ENCODE measurements around the gene TCFL5.

DNA sequence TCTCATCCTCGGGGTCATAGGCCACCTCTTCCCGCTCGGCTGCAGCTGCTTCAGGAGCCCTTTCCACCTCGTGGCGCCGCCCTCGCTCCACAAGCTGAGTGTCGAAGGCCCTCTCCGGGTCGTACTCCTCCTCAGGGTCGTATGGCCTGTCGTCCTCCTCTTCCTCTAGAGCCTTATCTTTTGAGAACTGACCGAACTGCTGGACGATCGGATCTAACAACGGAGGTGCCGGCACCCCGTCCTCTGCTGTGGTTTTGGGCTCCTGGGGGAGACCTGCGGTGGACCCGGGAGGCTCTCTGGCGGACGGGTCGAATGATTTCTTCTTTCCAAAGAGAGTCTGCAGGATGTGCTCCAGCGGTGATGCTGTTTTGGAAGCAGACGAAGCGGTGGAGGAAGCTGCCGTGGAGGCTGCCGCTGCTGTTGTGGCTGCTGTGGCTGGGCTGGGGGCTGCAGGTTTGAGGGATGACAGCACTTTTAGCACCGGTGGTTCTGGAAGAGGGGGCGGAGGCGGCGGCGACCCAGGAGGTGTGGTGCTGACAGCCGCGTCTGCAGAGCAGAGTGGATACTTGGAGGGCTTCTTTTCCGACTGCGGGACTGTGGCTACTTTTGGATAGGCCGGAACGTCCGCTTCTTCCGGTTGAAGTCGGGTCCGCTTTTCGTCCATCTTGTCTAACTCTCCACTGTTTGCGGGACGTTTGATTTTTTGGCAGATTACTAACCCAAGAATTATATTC, 20.2 kb upstream of the TCFL5 start:
- no peak for TF ChIP-seq YY1 (IDR thresholded peaks at IDR 0.05; ENCODE audit: insufficient read depth, insufficient read length)
- no peak for TF ChIP-seq ZNF274 (IDR thresholded peaks at IDR 0.05; ENCODE audit: low read depth, low read length)
- no peak for TF ChIP-seq SUZ12 (IDR thresholded peaks at IDR 0.05; ENCODE audit: extremely low read depth, insufficient read depth, insufficient read length)
